Loucy (cell line): ENCODE data around the gene MINDY3.

Experiments
- CTCF ChIP-seq: fragments of 200-600 bp; sonication (generic); conservative IDR thresholded peaks from 2 replicates; pipeline ENCODE4 v1.5.1; 2014; ENCODE audit warnings: mild to moderate bottlenecking, antibody characterized with exemption, low read length
- EZH2phosphoT487 ChIP-seq: fragments of 200-600 bp; IDR thresholded peaks from 2 replicates; pipeline ENCODE4 v1.6.1; 2018; ENCODE audit warnings: antibody characterized with exemption, mild to moderate bottlenecking, moderate library complexity, borderline replicate concordance

GRCh38 chr10:15836807-15837206, 23.5 kb downstream of the MINDY3 start:
- TF ChIP-seq CTCF (no peak), EZH2phosphoT487 (no peak)
